KOPT-K1 (cell line): Measurements from ENCODE around the gene ADGRL2.

Source experiments
- H3K27ac ChIP-seq: fragments of 200-600 bp; sonication (generic); 2 replicates; pipeline ENCODE4 v1.5.1; 2016; ENCODE audit warnings: antibody characterized with exemption, mild to moderate bottlenecking, low read depth, low read length; ENCODE audit not compliant: poor library complexity, severe bottlenecking
- H3K36me3 ChIP-seq: fragments of 200-600 bp; sonication (generic); 2 replicates; pipeline ENCODE4 v1.5.1; 2017; ENCODE audit warnings: antibody characterized with exemption, mild to moderate bottlenecking, low read length, moderate library complexity; ENCODE audit not compliant: insufficient read depth
- H3K9me3 ChIP-seq: fragments of 200-600 bp; sonication (generic); 2 replicates; pipeline ENCODE4 v1.5.1; 2017; ENCODE audit warnings: antibody characterized with exemption, low read length, mild to moderate bottlenecking; ENCODE audit not compliant: insufficient read depth, poor library complexity, severe bottlenecking

ADGRL2 gene

GRCh38 chr1:81948495-81948894, 147.8 kb downstream of the ADGRL2 start:
- Histone ChIP-seq H3K27ac (no peak overlapping the region), H3K9me3 (no peaks in the 10 kb centered on the region), H3K36me3 (no peaks in the 10 kb centered on the region)

- Histone ChIP-seq H3K36me3 (no peaks in the 10 kb centered on the region), H3K9me3 (no peaks in the 10 kb centered on the region), H3K27ac (no peak overlapping the region)
These were observed 148.7 kb downstream of the ADGRL2 start for GRCh38 chr1:81949421-81949820.

GRCh38 chr1:81950037-81950436, 149.3 kb downstream of the ADGRL2 start:
- Histone ChIP-seq H3K36me3 (no peaks in the 10 kb centered on the region), H3K27ac (no peak overlapping the region), H3K9me3 (no peaks in the 10 kb centered on the region)

GRCh38 chr1:81950591-81951244, 150.0 kb downstream of the ADGRL2 start:
- no peaks in the 10 kb centered on the region for H3K36me3 ChIP-seq
- no peak overlapping the region for H3K27ac ChIP-seq
- no peaks in the 10 kb centered on the region for H3K9me3 ChIP-seq

- Histone ChIP-seq H3K27ac (no peak overlapping the region), H3K9me3 (no peaks in the 10 kb centered on the region), H3K36me3 (no peaks in the 10 kb centered on the region)
These were observed 153.8 kb downstream of the ADGRL2 start for GRCh38 chr1:81954534-81955020.

- Histone ChIP-seq H3K9me3 (no peaks in the 10 kb centered on the region), H3K36me3 (no peaks in the 10 kb centered on the region), H3K27ac (no peak overlapping the region)
These were observed 167.2 kb downstream of the ADGRL2 start for GRCh38 chr1:81967951-81968350.

GRCh38 chr1:81970416-81970815, 169.7 kb downstream of the ADGRL2 start:
- no peaks in the 10 kb centered on the region for H3K36me3 ChIP-seq
- no peaks in the 10 kb centered on the region for H3K9me3 ChIP-seq
- no peak overlapping the region for H3K27ac ChIP-seq

GRCh38 chr1:81974222-81974841, 173.6 kb downstream of the ADGRL2 start:
- Histone ChIP-seq H3K9me3 (no peaks in the 10 kb centered on the region), H3K36me3 (no peaks in the 10 kb centered on the region), H3K27ac (no peak overlapping the region)

GRCh38 chr1:81974883-81975555, 174.3 kb downstream of the ADGRL2 start:
- no peak overlapping the region for H3K27ac ChIP-seq
- no peaks in the 10 kb centered on the region for H3K9me3 ChIP-seq
- no peaks in the 10 kb centered on the region for H3K36me3 ChIP-seq

GRCh38 chr1:81976539-81976938, 175.8 kb downstream of the ADGRL2 start:
- Histone ChIP-seq H3K9me3 (no peaks in the 10 kb centered on the region), H3K36me3 (no peaks in the 10 kb centered on the region), H3K27ac (no peak overlapping the region)

GRCh38 chr1:81978945-81979344, 178.2 kb downstream of the ADGRL2 start:
- H3K9me3 ChIP-seq, result no peaks in the 10 kb centered on the region
- no peak overlapping the region for H3K27ac ChIP-seq
- H3K36me3 ChIP-seq, result no peaks in the 10 kb centered on the region

GRCh38 chr1:81982523-81982922, 181.8 kb downstream of the ADGRL2 start:
- Histone ChIP-seq H3K27ac (no peak overlapping the region), H3K36me3 (no peaks in the 10 kb centered on the region)

GRCh38 chr1:81989524-81989923, 188.8 kb downstream of the ADGRL2 start:
- no peaks in the 10 kb centered on the region for H3K9me3 ChIP-seq
- no peaks in the 10 kb centered on the region for H3K36me3 ChIP-seq
- no peak overlapping the region for H3K27ac ChIP-seq

More at GRCh38 chr1:81982523-81982922, 181.8 kb downstream of the ADGRL2 start:
- H3K9me3 ChIP-seq, result no peaks in the 10 kb centered on the region

GRCh38 chr1:81990241-81990640, 189.5 kb downstream of the ADGRL2 start:
- no peaks in the 10 kb centered on the region for H3K36me3 ChIP-seq
- no peak overlapping the region for H3K27ac ChIP-seq

GRCh38 chr1:81998165-81998564, 197.4 kb downstream of the ADGRL2 start:
- Histone ChIP-seq H3K36me3 (no peaks in the 10 kb centered on the region), H3K27ac (no peak overlapping the region), H3K9me3 (no peaks in the 10 kb centered on the region)

More at GRCh38 chr1:81990241-81990640, 189.5 kb downstream of the ADGRL2 start:
- H3K9me3 ChIP-seq, result no peaks in the 10 kb centered on the region
